B cell (primary cell): ENCODE results near the gene OXCT1. TPM values are rescaled to one million over a fixed set of nuclear protein-coding genes. Genes with fewer than 3 reads are reported as not detected.

Source experiments
- ATAC-seq: fragments of 200-7000 bp; cut with Tn5 transposase; one replicate; pipeline ENCODE4 v1.10.0; 2021; ENCODE audit warnings: low read depth, mild to moderate bottlenecking, moderate number of reproducible peaks, moderate library complexity
- CTCF ChIA-PET: fragments of 350-600 bp; sonication (Branson Sonifier 250); formaldehyde crosslinking; loops from one replicate; lab custom pipeline; 2021; ENCODE audit warnings: antibody characterized with exemption, inconsistent platforms; lab: Charles Lee
- POLR2A ChIA-PET: fragments of 350-600 bp; sonication (Branson Sonifier 250); formaldehyde crosslinking; loops from one replicate; lab custom pipeline; 2021; ENCODE audit warnings: antibody characterized with exemption; lab: Charles Lee
- DNase-seq: peaks from one replicate; pipeline ENCODE4 v3.0.0; 2013
- H2AFZ ChIP-seq: 2 replicates; pipeline ENCODE4 v1.6.1; 2012; ENCODE audit warnings: mild to moderate bottlenecking, low read depth, low read length; ENCODE audit not compliant: insufficient read depth, poor library complexity, severe bottlenecking
- H3K27ac ChIP-seq, 2 donors: 1 replicate in 1 of 2; 2 replicates in 1 of 2; pipeline ENCODE4 v1.5.1; 2012 to 2013; ENCODE audit warnings: low read length in 2 of 2, mild to moderate bottlenecking in 2 of 2, moderate library complexity in 1 of 2
- H3K27me3 ChIP-seq, 4 experiments: fragments of 200-600 bp in 1 of 4; sonication (generic) in 1 of 4; replicated peaks in 1 of 4; 1 replicate in 2 of 4; 2 replicates in 2 of 4; pipeline versions ENCODE4 v1.6.1 to v1.7.0; 2013 to 2016; ENCODE audit warnings: low read length in 3 of 4, mild to moderate bottlenecking in 2 of 4, mixed read lengths in 1 of 4, moderate library complexity in 1 of 4; ENCODE audit not compliant: insufficient read depth in 4 of 4, control insufficient read depth in 3 of 4; ENCODE audit errors: control extremely low read depth in 1 of 4
- H3K36me3 ChIP-seq, 2 experiments: replicated peaks in 1 of 2; 1 replicate in 1 of 2; 2 replicates in 1 of 2; pipeline versions ENCODE4 v1.6.1 to v1.7.1; 2013; ENCODE audit warnings: low read length in 1 of 2; ENCODE audit not compliant: insufficient read depth in 2 of 2, control insufficient read depth in 1 of 2; ENCODE audit errors: control extremely low read depth in 1 of 2, extremely low read depth in 1 of 2
- H3K4me1 ChIP-seq, 2 donors: fragments of 200-600 bp in 1 of 2; sonication (generic) in 1 of 2; 1 replicate in 1 of 2; 2 replicates in 1 of 2; pipeline versions ENCODE4 v1.5.1 to v1.6.1; 2013 to 2017; ENCODE audit warnings: low read length in 2 of 2; ENCODE audit not compliant: control insufficient read depth in 2 of 2, insufficient read depth in 2 of 2
- H3K4me2 ChIP-seq: replicated peaks from 2 replicates; pipeline ENCODE3; 2012; ENCODE audit warnings: mild to moderate bottlenecking, low read depth, low read length; ENCODE audit not compliant: poor library complexity, severe bottlenecking
- H3K4me3 ChIP-seq, 5 experiments: fragments of 200-600 bp in 1 of 5; sonication (generic) in 1 of 5; 1 replicate in 3 of 5; 2 replicates in 2 of 5; pipeline versions ENCODE4 v1.5.1 to v1.7.0; 2011 to 2016; ENCODE audit warnings: low read length in 4 of 5, mild to moderate bottlenecking in 4 of 5, low read depth in 2 of 5, control low read depth in 1 of 5, moderate library complexity in 1 of 5; ENCODE audit not compliant: insufficient read depth in 1 of 5; ENCODE audit errors: control extremely low read depth in 1 of 5, extremely low read depth in 1 of 5
- H3K79me2 ChIP-seq: fragments of 200-600 bp; sonication (generic); one replicate; pipeline ENCODE4 v1.6.0; 2016; ENCODE audit warnings: low read length; ENCODE audit not compliant: control insufficient read depth, insufficient read depth
- H3K9ac ChIP-seq: fragments of 200-600 bp; sonication (generic); 2 replicates; pipeline ENCODE4 v1.6.1; 2017; ENCODE audit warnings: mild to moderate bottlenecking, low read length, moderate library complexity
- H3K9me3 ChIP-seq, 3 donors: one replicate each; pipeline versions ENCODE4 v1.6.1 to v1.7.1; 2013; ENCODE audit warnings: low read length in 2 of 3; ENCODE audit not compliant: control insufficient read depth in 2 of 3, insufficient read depth in 1 of 3; ENCODE audit errors: control extremely low read depth in 1 of 3
- H4K20me1 ChIP-seq: 2 replicates; pipeline ENCODE4 v1.6.0; 2012; ENCODE audit warnings: mild to moderate bottlenecking, low read length; ENCODE audit not compliant: insufficient read depth, control insufficient read depth, poor library complexity, severe bottlenecking
- H3K27ac Mint-ChIP-seq: one replicate; pipeline ENCODE4 v1.8.0; 2021; ENCODE audit warnings: mixed read lengths
- H3K27me3 Mint-ChIP-seq: one replicate; pipeline ENCODE4 v1.8.0; 2021; ENCODE audit warnings: mixed read lengths
- H3K4me1 Mint-ChIP-seq: one replicate; pipeline ENCODE4 v1.8.0; 2021; ENCODE audit warnings: mixed read lengths
- H3K4me3 Mint-ChIP-seq: one replicate; pipeline ENCODE4 v1.8.0; 2021; ENCODE audit warnings: mixed read lengths
- H3K9me3 Mint-ChIP-seq: one replicate; pipeline ENCODE4 v1.8.0; 2022; ENCODE audit warnings: mixed read lengths; ENCODE audit not compliant: insufficient read depth
- EZH2 ChIP-seq: IDR thresholded peaks from 2 replicates; pipeline ENCODE4 v1.6.1; 2012; ENCODE audit warnings: borderline replicate concordance, low read depth, mild to moderate bottlenecking, moderate library complexity, low read length; ENCODE audit not compliant: insufficient read depth, poor library complexity, severe bottlenecking
- WGBS: methylation state at CpG from one replicate; pipeline ENCODE4 v1.1.5; 2013; ENCODE audit warnings: missing lambda C conversion rate; ENCODE audit not compliant: insufficient coverage; 5-methylcytosine and 5-hydroxymethylcytosine counted together
- intact Hi-C: fragments of 100-400 bp; cut with micrococcal nuclease; formaldehyde crosslinking; loops from one replicate; pipeline ENCODE4 v1.10.0; 2022
- polyA plus RNA-seq: library from polyadenylated mRNA; depleted of rRNA; stranded (reverse); fragments of >200 nt; gene quantifications from 2 replicates; pipeline ENCODE4 v1.2.3, GENCODE V29; 2012
- total RNA-seq, 2 donors: library from RNA; stranded (reverse); fragments of 120-200 nt in 1 of 2; gene quantifications; 1 replicate in 1 of 2; 2 replicates in 1 of 2; pipeline versions ENCODE4 v1.2.3 to v1.2.4, GENCODE V29; 2013 to 2022
- TF ChIP-seq, protein P1 (sequence below): fragments of 200-600 bp; IDR thresholded peaks from one replicate; pipeline ENCODE4 v1.8.0; 2022; ENCODE audit warnings: antibody characterized with exemption, mild to moderate bottlenecking

OXCT1 gene
- total and polyA plus RNA-seq, 2 donors (not counting 1 experiment from before 2014, with no cell fraction given) = 11.0 to 35.6 TPM

DNA sequence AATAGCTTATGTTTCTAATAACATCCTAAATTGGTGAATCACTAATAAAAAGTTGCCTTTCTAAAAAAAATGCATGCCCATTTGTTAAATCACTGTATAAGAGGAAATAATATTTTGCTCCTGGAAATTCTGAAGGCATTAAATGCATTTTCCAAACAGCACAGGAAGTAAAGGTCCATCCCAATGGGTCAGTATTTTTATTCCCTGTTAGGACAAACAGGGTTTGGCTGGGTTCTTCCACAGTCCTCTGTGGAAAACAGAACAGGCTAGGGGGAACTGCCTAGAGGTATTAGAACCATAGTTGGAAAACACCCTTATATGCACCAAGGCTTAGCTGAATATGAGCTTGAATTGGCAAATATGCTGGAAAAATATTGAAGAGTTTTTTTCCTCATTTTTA lies 85.2 kb downstream of the OXCT1 start:
- no peaks in the 10 kb centered on the region for H3K27me3 ChIP-seq
- H3K4me3 Mint-ChIP-seq = no peak overlapping the region
- no peak overlapping the region for H3K27ac Mint-ChIP-seq

DNA sequence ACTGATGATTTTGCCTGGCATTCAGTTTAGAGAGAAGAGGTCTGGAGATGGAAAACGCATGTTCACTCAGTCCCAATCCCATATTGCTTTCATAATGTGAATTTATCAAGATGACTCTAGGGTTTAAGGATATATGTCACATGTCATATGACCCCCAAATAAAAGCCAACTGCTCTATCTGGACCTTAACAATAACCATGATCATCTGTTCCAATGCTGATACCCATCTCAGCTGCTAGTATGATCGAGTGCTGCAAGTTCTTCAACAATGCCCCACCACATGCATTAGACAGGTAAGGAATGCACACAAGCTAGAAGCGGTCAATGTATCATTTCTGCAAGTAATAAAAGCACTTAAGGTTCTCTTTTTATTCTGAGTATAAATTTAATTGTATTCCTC lies 91.8 kb downstream of the OXCT1 start:
- Histone ChIP-seq H3K36me3 (peaks cover 3 to 7% of the 10 kb centered on the region in 2 experiments), H3K4me3 (no peak overlapping the region), H2AFZ (no peak overlapping the region), H3K27me3 (no peaks in the 10 kb centered on the region), H3K9ac (no peak overlapping the region), H3K9me3 (no peaks in the 10 kb centered on the region), H3K4me2 (no peak overlapping the region), H3K79me2 (no peaks in the 10 kb centered on the region), H3K4me1 (no peaks in the 10 kb centered on the region), H4K20me1 (no peaks in the 10 kb centered on the region), H3K27ac (no peak overlapping the region)
- Mint-ChIP-seq H3K27ac (no peak overlapping the region), H3K4me1 (no peaks in the 10 kb centered on the region), H3K4me3 (no peak overlapping the region), H3K9me3 (no peaks in the 10 kb centered on the region), H3K27me3 (no peaks in the 10 kb centered on the region)
- no CpG with 5 or more reads among the region's 3 CpGs for WGBS
- intact Hi-C loops = no loop called here
- TF ChIP-seq, protein P1, sequence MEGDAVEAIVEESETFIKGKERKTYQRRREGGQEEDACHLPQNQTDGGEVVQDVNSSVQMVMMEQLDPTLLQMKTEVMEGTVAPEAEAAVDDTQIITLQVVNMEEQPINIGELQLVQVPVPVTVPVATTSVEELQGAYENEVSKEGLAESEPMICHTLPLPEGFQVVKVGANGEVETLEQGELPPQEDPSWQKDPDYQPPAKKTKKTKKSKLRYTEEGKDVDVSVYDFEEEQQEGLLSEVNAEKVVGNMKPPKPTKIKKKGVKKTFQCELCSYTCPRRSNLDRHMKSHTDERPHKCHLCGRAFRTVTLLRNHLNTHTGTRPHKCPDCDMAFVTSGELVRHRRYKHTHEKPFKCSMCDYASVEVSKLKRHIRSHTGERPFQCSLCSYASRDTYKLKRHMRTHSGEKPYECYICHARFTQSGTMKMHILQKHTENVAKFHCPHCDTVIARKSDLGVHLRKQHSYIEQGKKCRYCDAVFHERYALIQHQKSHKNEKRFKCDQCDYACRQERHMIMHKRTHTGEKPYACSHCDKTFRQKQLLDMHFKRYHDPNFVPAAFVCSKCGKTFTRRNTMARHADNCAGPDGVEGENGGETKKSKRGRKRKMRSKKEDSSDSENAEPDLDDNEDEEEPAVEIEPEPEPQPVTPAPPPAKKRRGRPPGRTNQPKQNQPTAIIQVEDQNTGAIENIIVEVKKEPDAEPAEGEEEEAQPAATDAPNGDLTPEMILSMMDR = no peak
- TF ChIP-seq EZH2 = no peak
- ChIA-PET POLR2A (no interaction called here), CTCF (no interaction called here)
- ATAC-seq (no peak), DNase-seq (no peak)

More for the DNA sequence above, 85.2 kb downstream of the OXCT1 start:
- Histone ChIP-seq H3K36me3 (peaks cover 8 to 17% of the 10 kb centered on the region in 2 experiments), H3K9me3 (no peaks in the 10 kb centered on the region), H3K4me1 (no peaks in the 10 kb centered on the region), H3K4me2 (no peak overlapping the region), H3K27ac (no peak overlapping the region), H2AFZ (no peak overlapping the region), H3K9ac (no peak overlapping the region), H3K79me2 (no peaks in the 10 kb centered on the region), H4K20me1 (no peaks in the 10 kb centered on the region), H3K4me3 (no peak overlapping the region)
- Mint-ChIP-seq H3K27me3 (no peaks in the 10 kb centered on the region), H3K9me3 (no peaks in the 10 kb centered on the region), H3K4me1 (no peaks in the 10 kb centered on the region)
- ChIA-PET POLR2A (no interaction called here), CTCF (no interaction called here)
- no peak for ATAC-seq
- no peak for DNase-seq
- intact Hi-C loops = no loop called here
- TF ChIP-seq, protein P1 = no peak
- no peak for TF ChIP-seq EZH2
